Retinal pigment epithelial cell (primary cell): ENCODE results near the gene HIBADH.
A peak's percentile ranks its signal among the peaks of the same experiment; 100 is the strongest.

ENCODE experiments used
- DNase-seq: peaks from one replicate; pipeline ENCODE4 v3.0.0-alpha.2; 2010; ENCODE audit warnings: low read depth
- H3K4me3 ChIP-seq: 2 replicates; pipeline ENCODE4 v1.5.1; 2011; ENCODE audit warnings: mild to moderate bottlenecking, low read length, control low read depth, moderate library complexity
- CTCF ChIP-seq: conservative IDR thresholded peaks from 2 replicates; pipeline ENCODE4 v1.5.1; 2011; ENCODE audit warnings: low read depth, low read length, control low read depth, inconsistent platforms

HIBADH gene

GRCh38 chr7:27554826-27555225 lies 107.9 kb downstream of the HIBADH start:
- no peak for TF ChIP-seq CTCF
- no peak for DNase-seq
- H3K4me3 ChIP-seq, result no peak overlapping the region

- no peak for DNase-seq
- no peak for TF ChIP-seq CTCF
- H3K4me3 ChIP-seq, result no peak overlapping the region
Measured at GRCh38 chr7:27553273-27553672, 109.4 kb downstream of the HIBADH start.

- H3K4me3 ChIP-seq, result no peak overlapping the region
- TF ChIP-seq CTCF, result no peak
- no peak for DNase-seq
Measured at GRCh38 chr7:27551803-27552400, 110.8 kb downstream of the HIBADH start.

GRCh38 chr7:27549606-27550005 lies 113.1 kb downstream of the HIBADH start:
- H3K4me3 ChIP-seq, result no peak overlapping the region
- TF ChIP-seq CTCF, result no peak
- no peak for DNase-seq

GRCh38 chr7:27548304-27548703 lies 114.4 kb downstream of the HIBADH start:
- no peak overlapping the region for H3K4me3 ChIP-seq
- DNase-seq, result no peak
- TF ChIP-seq CTCF, result no peak

- TF ChIP-seq CTCF, result no peak
- DNase-seq, result peak; percentile 19
- H3K4me3 ChIP-seq, result no peak overlapping the region
Measured at GRCh38 chr7:27547401-27547800, 115.3 kb downstream of the HIBADH start.

- no peak for DNase-seq
- no peak for TF ChIP-seq CTCF
- no peak overlapping the region for H3K4me3 ChIP-seq
Measured at GRCh38 chr7:27546610-27547009, 116.1 kb downstream of the HIBADH start.
